AG09319 (cell line): ENCODE measurements around the gene PEX14.
A peak's percentile ranks its signal among the peaks of the same experiment; 100 is the strongest.

Source experiments
- DNase-seq: peaks from one replicate; pipeline ENCODE4 v3.0.0-alpha.2; 2010; ENCODE audit warnings: low read depth; ENCODE audit errors: extremely low read depth
- TF ChIP-seq, protein P1 (sequence below): IDR thresholded peaks from 2 replicates; pipeline ENCODE4 v1.5.1; 2011; ENCODE audit warnings: low read depth, mild to moderate bottlenecking, inconsistent platforms, low read length, moderate library complexity

The PEX14 gene

DNA sequence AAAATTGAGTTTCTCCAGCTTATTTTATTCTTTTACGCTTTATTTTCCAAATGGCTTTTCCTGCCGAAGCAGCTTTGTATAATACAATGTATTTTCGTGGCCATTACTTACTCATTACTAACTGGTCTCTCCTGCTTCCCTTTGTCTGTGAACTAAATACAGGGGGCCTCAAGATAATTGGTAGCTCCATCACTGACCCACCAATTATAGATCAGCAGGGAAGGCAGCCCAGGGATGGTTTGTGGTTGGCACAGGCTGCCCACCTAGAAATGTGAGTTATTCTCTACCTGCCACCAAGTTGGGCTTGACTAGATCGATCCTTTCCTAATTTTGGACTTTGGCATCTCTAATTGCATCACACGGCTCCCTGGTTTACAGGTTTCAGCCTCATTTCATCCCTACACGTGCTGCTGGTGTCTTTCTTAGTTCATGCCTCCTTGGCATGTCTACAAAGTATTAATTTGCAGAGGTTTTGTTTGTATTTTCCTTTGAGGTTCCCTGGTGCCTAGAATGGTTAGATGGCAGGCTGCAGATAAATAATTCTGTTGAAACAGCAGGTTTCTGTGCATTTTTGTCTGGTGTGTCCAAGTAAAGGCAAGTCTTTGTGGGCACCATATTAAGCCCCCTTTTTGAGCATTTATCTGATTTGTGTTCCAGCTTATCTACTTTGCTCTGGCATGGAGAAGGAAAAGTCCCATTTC is 35.2 kb downstream of the PEX14 start:
- TF ChIP-seq, protein P1, sequence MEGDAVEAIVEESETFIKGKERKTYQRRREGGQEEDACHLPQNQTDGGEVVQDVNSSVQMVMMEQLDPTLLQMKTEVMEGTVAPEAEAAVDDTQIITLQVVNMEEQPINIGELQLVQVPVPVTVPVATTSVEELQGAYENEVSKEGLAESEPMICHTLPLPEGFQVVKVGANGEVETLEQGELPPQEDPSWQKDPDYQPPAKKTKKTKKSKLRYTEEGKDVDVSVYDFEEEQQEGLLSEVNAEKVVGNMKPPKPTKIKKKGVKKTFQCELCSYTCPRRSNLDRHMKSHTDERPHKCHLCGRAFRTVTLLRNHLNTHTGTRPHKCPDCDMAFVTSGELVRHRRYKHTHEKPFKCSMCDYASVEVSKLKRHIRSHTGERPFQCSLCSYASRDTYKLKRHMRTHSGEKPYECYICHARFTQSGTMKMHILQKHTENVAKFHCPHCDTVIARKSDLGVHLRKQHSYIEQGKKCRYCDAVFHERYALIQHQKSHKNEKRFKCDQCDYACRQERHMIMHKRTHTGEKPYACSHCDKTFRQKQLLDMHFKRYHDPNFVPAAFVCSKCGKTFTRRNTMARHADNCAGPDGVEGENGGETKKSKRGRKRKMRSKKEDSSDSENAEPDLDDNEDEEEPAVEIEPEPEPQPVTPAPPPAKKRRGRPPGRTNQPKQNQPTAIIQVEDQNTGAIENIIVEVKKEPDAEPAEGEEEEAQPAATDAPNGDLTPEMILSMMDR: no peak
- no peak for DNase-seq

DNA sequence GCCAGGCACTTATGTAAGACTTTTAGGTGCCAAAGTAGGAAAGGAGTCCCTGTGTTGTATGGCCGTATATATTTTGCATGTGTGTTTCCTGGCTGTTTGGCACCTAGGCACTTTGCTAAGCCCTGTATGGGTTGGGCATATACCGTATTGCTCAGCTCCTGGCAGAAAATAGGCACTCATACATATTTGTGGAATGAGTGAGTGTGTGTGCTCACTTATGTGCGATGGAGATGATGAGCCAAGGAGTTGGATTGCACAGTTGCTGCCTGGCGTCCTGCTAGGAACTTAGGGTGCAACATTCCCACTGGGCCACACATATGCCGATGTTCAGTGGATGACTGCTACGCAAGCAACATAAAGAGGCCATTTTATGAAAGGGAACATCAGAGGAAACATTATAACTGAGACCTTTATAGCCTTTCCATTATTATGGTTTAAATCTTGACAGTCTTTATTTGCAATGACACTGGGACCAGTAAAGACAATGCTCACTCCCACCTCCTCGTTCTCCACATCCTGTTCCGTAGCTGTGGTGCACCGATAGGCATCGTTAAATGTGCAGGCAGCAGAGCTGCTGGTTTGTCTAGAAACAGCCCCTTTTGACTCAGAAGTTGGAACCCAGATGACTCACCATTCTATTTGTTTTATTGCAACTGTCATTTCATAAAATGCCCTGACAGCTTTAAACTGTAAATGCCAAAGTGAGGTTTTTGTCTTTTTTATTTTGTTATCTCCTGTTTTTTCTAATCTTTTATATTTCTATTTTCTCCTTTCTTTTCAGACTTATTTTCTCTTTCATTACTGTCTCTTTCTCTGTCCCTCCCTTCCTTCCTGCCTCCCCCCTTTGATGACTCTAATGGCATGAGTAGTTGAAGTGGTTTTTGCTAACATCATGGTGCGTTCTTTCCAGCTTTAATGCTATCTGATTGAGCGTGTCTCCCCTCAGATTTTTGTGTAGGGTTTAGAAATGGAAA is 36.1 kb downstream of the PEX14 start:
- TF ChIP-seq, protein P1: no peak
- DNase-seq: peak; percentile 31

DNA sequence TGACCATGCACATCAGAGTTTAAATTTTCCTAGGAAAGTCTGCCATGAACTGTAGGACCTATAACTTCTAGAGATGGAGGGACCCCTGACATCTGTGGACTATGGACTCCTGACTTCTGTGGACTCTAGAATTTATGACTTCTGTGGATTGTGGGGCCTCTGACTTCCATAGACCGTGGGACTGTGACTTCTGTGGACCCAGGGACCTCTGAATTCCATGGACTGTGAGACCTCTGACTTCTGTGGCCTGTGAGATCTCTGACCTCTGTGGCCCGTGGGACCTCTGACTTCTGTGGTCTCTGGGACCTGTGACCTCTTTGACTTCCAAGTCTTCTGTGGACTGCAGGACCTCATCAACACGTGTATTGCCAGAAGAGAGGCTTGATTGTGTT is 36.7 kb downstream of the PEX14 start:
- TF ChIP-seq, protein P1: no peak
- DNase-seq: no peak

DNA sequence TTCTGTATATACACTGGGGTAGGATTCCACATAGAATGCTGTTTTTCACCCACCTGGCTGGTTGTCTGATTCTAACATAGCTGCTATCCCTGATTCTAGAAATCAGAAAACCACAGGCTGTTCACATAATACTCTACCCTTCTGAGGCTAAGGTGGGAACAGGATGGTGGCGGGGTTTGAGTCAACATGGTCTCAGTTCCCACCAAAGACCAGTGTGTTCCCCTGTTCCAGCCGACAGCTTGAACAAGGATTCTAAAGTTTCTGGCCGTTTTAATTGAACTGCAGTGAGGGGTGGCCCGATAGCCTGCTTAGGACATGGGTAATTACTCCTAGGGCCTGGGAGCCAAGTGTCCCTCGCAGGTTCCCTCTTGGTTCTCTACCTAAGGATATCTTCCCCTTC is 38.4 kb downstream of the PEX14 start:
- TF ChIP-seq, protein P1: no peak

DNA sequence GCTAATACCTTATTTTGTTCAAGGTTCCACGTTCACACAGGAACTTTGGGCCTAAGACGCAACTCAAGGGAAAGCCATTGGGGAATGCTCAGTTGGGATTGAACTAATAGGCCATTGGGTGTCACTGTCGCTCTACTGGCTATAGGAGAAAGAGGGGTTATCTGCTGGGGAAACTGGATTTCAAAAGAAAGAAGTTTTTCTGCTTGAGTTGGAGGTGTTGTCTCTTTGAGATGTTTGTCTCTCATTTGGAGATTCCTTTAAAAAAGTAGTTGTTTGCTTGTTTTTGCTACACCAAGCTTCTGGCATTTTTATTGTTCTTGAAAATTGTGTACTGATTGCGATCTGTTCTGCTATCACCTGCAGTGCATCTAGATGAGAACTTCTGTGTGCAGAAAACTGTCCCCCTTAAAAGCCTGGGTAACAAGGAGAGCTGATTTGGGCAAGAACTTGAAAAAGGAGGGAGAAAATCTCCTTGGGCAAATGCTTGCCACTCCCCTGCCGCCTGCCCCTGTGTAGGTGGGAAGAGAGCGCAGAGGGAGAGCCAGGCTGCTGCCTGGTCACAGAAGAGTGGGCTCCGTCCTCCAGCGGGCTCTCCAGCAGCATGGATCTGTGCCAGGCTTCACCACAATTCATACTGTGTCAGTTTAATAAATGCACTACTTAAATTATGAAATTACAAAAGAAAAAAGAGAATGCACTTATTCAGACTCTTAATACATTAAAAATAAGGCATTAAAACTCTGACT is 39.9 kb downstream of the PEX14 start:
- TF ChIP-seq, protein P1: peak; percentile 48
- DNase-seq: no peak

More for the DNA sequence above, 38.4 kb downstream of the PEX14 start:
- no peak for DNase-seq

DNA sequence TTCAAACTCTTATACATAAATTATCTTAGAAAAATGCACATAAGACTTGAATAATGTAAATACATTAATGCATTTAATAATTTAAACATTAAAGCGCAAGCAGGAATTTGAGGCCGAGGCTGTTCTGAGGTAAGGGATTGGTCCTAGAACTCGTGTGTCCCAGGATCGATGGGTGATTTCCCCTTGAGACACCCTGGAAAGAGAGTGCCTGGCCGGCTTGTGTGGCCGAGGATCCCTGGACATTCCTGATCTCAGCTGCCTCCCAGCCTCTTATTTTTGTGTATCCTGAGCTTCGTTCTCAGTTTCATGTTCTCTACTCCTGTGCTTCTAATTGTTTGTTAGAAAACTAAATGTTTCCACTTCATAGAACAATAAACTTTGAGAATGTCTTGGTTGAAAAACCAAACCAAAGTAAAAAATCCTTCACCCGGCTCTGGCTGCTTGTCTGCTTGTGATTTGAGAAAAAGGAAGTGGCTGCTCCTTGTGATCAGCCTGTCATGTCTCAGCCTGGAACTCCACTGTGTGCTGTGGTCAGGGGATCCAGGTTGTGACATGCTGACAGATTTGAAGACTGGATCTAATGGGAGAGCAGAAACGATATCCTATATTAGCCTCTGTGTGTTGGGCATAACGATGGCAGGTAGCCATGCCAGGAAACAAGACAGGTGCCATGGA is 40.7 kb downstream of the PEX14 start:
- no peak for DNase-seq
- TF ChIP-seq, protein P1: no peak
